ENCODE data around the gene TNS1.

- TF ChIP-seq ZNF316 (IDR thresholded peaks at IDR 0.05) = no peak
- TF ChIP-seq ZNF274 (IDR thresholded peaks at IDR 0.05; ENCODE audit: borderline replicate concordance, low read depth, low read length) = no peak
Measured at GRCh38 chr2:217802876-217803652, 199.7 kb downstream of the TNS1 start.

All from K562 (cell line).